ENCODE measurements around the gene BCL7C.
A peak's percentile ranks its signal among the peaks of the same experiment; 100 is the strongest.
"Not testable (repeated sequence)": the region's sequence is repeated elsewhere in the genome, so short reads cannot be mapped to it uniquely, and the experiment has no call there.

Gene BCL7C

DNA sequence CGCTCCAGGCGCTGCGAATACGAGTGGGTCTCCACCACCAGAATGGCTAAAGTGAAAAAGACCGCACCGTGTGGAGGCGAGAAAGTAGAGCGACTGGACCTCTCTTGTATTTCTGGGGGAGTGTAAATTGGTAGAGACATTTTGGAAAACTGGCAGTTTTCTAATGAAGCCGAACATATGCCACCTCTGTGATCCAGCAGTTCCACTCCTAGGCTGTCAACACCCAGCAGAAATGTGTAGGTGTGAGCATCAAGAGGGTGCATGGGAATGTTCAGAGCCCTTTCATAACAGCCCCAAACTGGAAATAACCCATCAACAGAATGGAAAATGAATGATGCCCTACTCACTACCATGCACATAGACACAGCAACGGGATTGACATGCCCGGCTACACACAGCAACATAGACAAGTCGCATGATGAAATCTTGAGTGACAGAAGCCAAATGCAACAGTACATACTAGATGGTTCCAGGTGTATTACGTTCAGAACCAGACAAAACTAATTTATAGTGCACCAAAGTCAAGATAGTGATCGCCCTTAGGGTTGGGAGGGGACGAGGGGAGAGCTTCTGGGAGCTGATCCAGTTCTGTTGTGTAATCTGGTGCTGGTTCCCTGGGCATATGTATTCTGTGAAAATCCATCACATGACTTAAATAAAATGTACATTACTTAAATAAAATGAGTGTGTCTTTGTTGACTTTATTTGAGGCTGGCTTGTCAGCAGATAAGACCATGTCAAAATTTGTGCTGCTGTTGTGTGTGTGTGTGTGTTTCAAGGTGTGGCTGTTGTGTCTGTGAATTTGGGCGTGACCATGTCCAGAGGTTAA, 877 bp upstream of the BCL7C start:
- DNase-seq, result no peak

GRCh38 chr16:30893417-30893743, 497 bp downstream of the BCL7C start:
- DNase-seq, result peak; percentile 50

DNA sequence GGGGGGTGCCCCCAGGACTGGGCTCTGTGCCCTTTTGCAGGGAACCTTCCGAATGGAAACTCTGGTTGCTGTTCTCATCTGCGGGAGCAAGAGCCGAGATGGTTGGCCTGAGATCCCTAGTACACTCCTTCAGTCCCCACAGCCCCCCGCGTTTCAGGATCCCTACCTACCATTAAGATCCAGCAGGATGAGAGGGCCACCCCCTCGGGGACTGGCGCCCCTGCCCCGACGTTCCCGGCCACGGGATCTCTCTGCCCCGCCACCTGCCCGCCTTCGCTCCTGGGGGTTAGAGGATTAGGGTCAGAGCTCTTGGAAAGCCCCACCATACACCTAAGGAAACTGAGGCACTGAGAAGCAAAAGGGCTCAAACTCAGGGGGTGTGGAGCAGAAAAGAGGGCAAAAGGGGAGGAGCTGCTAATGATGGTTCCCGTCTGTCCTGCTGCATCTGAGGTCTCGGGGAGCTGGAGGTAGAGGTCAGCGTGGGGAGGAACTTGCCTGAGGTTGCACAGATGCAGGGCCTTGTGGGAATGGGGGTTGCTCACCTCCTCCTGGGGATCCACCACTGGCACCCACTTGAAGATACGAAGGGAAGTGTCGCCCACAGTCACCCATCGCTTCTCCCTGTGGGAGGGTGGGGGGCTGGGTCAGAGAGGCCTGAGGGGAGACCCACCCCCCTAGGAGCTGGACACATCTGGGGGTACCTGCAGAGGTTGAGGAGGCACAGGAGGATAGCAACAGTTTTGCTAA, 1.0 kb downstream of the BCL7C start:
- DNase-seq, result peak; percentile 29

DNA sequence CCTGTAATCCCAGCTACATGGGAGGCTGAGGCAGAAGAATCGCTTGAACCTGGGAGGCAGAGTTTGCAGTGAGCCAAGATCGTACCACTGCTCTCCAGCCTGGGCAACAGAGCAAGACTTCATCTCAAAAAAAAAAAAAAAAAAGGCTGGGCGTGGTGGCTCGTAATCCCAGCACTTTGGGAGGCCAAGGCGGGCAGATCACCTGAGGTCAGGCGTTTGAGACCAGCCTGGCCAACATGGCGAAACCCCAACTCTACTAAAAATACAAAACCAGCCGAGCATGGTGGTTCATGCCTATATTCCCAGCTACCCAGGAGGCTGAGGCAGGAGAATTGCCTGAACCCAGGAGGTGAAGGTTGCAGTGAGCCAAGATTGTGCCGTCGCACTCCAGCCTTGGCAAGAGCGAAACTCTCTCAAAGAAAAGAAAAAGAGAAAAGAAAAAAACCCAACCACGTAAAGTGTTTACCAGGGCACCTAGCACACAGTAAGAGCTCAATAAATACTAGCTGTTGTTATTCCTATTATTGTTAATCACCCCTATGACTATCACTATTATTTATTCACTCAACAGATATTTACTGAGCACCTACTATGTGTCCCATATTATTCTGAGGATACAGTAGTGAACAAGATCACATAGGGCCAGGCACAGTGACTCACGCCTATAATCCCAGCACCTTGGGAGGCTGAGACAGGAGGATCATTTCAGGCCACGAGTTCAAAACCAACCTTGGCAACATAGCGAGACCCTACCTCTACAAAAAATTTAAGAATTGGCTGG, 2.6 kb downstream of the BCL7C start:
- DNase-seq, result not testable (repeated sequence)

- DNase-seq, result no peak
Observed at GRCh38 chr16:30889721-30890120, 4.2 kb downstream of the BCL7C start.

DNA sequence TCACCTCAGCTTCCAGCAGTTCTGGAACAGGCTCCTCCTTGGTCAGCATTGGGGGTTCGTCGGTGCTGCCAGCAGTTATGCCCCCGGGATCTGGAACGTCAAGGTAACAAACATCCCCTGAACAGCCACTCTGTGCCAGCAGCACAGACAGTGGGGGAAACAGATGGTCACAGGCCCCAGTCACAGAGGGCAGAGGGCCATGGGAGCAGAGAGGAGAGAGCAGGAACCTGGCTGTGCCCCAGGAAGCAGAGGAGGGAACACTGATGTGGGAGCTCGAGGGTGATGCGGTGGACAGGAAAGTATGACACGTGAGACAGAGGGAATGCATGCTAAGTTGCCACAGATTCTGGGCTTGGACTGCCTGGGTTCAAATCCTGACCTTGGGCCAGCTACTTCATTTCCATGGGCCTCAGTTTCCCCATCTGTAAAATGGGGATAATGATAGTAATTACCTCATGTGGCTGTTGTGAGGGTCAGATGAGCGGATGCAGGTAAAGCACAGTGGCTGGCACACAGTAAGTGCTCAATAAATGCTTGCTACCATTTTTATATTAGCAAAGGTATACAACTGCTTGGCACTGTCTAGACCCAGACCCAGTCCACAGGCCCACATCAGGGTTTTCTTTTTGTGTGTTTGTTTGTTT, 4.9 kb downstream of the BCL7C start:
- no peak for DNase-seq

- DNase-seq, result no peak
Observed at GRCh38 chr16:30887927-30888326, 6.0 kb downstream of the BCL7C start.

- DNase-seq, result no peak
Observed at GRCh38 chr16:30886145-30886544, 7.7 kb downstream of the BCL7C start.

GRCh38 chr16:30885196-30885595, 8.7 kb downstream of the BCL7C start:
- no peak for DNase-seq

DNA sequence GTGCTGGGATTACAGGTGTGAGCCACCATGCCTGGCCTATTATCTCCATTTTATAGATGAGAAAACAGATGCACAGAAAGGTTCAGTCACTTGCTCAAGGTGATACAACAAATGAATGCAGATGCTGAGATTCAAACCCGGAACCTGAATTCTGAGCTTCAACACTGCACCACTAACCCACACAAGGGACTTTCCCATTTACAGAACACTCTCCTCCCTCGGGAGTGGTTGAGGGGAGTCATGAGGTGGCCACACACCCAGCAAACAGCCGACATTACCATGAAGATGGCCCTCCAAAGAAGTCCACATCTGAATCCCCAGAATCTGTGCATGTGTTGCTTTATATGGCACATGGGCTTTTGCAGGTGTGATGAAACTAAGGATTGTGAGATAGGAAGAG, 9.1 kb downstream of the BCL7C start:
- no peak for DNase-seq

GRCh38 chr16:30882429-30883310, 11.2 kb downstream of the BCL7C start:
- no peak for DNase-seq

- no peak for DNase-seq
Observed at GRCh38 chr16:30876867-30877266, 17.0 kb downstream of the BCL7C start.

- peak; percentile 46 for DNase-seq
Observed at GRCh38 chr16:30875871-30876801, 17.7 kb downstream of the BCL7C start.

DNA sequence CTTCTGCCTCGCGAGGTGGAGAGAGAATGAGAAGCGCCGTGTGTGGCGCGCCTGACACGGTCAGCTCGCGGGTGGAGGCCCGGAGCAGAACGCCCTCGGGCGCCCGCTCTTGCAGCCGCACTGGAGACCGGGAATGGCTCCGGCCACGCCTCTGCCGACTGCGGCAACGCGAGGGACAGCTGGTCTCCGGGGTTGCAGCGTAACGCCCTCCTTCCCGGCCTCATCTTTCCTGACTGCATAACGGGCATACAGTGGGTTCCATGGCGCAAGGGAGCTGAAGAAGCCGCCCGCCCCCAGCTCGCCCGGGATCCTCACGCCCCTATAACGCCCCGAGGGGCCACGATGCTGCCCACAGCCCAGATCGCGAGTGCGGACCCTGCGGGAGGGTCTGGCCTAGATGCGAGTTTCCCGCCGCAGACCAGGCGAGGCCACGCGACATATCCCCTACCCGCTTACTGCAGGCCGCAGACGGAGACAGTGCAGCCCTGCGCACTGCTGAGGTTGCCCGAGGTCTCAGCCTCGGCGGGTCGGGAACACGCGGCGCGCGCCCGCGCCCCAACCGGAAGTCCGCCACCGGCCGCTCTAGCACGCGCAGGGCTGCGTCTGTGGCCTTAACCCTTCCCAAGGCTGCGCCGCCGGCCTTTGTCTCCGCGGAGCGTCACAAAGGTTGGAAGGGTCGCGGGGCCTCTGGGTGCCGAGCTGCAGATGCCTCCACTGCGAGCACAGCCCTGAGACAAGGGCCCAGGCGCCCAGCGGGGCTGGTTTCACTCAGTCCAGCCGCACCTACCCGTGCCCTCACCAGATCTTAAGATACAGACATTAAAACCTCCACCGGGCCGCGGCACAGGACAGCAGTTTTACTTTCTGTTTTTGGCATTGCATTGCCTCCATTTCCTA, 18.8 kb downstream of the BCL7C start:
- DNase-seq, result peak; percentile 93

GRCh38 chr16:30874244-30874820, 19.5 kb downstream of the BCL7C start:
- no peak for DNase-seq

DNA sequence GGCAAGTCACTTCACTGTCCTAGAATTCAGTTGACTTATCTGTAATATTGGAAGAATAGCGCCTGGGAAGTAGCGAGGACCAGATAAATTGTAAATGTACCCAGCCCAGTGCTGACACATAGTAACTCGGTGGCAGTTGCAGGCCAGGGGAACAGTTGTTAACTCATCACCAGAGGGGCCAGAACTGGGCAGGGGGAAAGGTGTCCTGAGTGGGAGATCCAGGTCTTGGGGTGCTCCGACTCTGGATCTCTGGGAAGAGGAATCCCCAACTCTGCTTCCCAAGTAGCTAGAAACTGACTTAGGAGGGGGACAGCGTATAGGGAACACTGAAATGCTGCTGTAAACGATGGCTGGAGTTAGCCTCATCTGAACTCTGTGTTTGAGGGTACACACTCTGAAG, 23.0 kb downstream of the BCL7C start:
- no peak for DNase-seq

DNA sequence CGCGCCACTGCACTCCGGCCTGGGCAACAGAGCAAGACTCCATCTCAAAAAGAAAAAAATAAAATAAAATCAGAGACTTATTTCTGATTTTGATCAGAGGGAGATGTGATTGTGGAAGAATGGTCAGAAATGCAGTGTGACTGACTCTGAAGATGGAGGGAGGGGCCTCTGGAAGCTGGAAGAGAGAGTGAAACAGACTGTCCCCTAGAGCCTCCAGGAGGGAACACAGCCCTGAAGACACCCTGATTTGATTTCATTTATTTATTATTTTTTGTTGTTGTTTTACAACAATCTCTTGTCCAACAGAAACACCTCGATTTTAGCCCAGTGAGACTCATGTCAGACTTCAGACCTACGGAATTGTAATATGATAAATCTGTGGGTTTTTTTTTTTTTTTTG, 26.1 kb downstream of the BCL7C start:
- no peak for DNase-seq

- DNase-seq, result no peak
Observed at GRCh38 chr16:30866031-30866430, 27.8 kb downstream of the BCL7C start.

GRCh38 chr16:30863178-30863577, 30.7 kb downstream of the BCL7C start:
- DNase-seq, result not testable (repeated sequence)

All from stimulated activated CD8-positive, alpha-beta memory T cell treated with anti-CD3 and anti-CD28 coated beads, Interleukin-4, amount 100 ng/mL, for 48 hours (primary cell).